ENCODE results near the gene CRYBG1. TPM values are rescaled to one million over a fixed set of nuclear protein-coding genes. Genes with fewer than 3 reads are reported as not detected.

CRYBG1 gene
- total RNA-seq, 1 donor from 2014 or later, result 10.2 TPM

- no peak for DNase-seq (ENCODE audit: low spot score)
- Mint-ChIP-seq H3K9me3 (no peaks in the 10 kb centered on the region), H3K27ac (no peak overlapping the region), H3K4me1 (ENCODE audit: low read depth) (no peaks in the 10 kb centered on the region), H3K36me3 (ENCODE audit: low read depth) (no peaks in the 10 kb centered on the region), H3K4me3 (no peak overlapping the region), H3K27me3 (ENCODE audit: insufficient read depth) (peaks cover 14% of the 10 kb centered on the region)
- intact Hi-C loops (cut with micrococcal nuclease), result no loop called here
Measured at GRCh38 chr6:106347219-106347618, 13.3 kb upstream of the CRYBG1 start.

DNA sequence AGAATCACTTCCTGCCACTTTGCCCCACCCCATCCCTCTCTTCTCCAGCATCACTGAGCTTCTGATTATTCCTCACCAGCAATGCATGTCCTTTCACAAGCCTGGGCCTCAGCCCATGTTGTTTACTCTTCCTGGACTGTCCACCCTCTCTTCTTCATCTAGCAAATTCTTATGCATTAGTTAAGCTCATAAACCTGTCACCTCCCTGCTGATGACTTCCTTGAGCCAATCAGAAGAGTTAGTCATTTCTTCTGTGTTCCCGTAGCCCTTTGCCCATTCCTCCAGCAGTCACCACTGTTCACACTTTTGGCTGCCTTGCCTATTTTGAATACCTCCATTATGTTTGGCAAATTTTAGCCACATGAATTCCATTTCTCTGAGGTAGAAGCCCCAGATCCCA is 4.1 kb upstream of the CRYBG1 start:
- intact Hi-C loops (cut with micrococcal nuclease), result no loop called here
- H3K4me3 Mint-ChIP-seq, result no peak overlapping the region
- H3K27ac Mint-ChIP-seq, result no peak overlapping the region
- H3K9me3 Mint-ChIP-seq, result no peaks in the 10 kb centered on the region
- DNase-seq (ENCODE audit: low spot score), result no peak
- peaks cover 9% of the 10 kb centered on the region for H3K4me1 Mint-ChIP-seq (ENCODE audit: low read depth)
- no peaks in the 10 kb centered on the region for H3K36me3 Mint-ChIP-seq (ENCODE audit: low read depth)
- H3K27me3 Mint-ChIP-seq (ENCODE audit: insufficient read depth), result peaks cover 64% of the 10 kb centered on the region

DNA sequence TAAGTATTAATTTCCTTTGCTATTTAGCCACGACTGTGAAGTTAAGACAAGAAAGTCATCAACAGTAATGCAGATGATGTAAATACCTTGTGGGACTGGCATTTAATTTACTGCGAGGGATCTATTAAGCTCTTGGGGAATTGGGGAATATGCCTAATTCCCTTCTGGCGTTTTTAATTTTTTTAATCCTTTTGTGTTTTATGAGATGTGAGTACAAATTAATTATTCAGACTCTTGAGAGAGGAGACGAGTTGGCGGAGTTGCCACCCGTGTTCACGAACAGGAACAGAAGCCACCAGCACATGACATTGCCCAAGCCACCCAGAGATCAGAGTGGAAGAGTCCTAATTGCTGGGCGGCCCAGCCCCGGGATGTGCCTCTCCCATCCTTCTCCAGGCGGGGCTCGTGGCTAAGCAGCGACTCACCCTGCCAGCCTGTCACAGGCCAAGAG is 533 bp upstream of the CRYBG1 start:
- Mint-ChIP-seq H3K27me3 (ENCODE audit: insufficient read depth) (peaks cover 63% of the 10 kb centered on the region), H3K36me3 (ENCODE audit: low read depth) (no peaks in the 10 kb centered on the region), H3K27ac (no peak overlapping the region), H3K9me3 (no peaks in the 10 kb centered on the region), H3K4me3 (peak overlapping the region; percentile 60), H3K4me1 (ENCODE audit: low read depth) (peaks cover 10% of the 10 kb centered on the region)
- no peak for DNase-seq (ENCODE audit: low spot score)
- intact Hi-C loops (cut with micrococcal nuclease), result loop anchor here (5.0 kb wide), 2 partner anchors 82 to 207 kb away; no protein-coding TSS in a partner anchor

- H3K27ac Mint-ChIP-seq, result no peak overlapping the region
- intact Hi-C loops (cut with micrococcal nuclease), result loop anchor here (5.0 kb wide), 2 partner anchors 81 to 206 kb away; no protein-coding TSS in a partner anchor
Measured at GRCh38 chr6:106360989-106361430, 493 bp downstream of the CRYBG1 start.

GRCh38 chr6:106363401-106364138 is 3.1 kb downstream of the CRYBG1 start:
- Mint-ChIP-seq H3K4me3 (no peak overlapping the region), H3K9me3 (no peaks in the 10 kb centered on the region), H3K27me3 (ENCODE audit: insufficient read depth) (peaks cover 48% of the 10 kb centered on the region), H3K36me3 (ENCODE audit: low read depth) (no peaks in the 10 kb centered on the region), H3K27ac (peak overlapping the region; percentile 16), H3K4me1 (ENCODE audit: low read depth) (peaks cover 10% of the 10 kb centered on the region)
- DNase-seq (ENCODE audit: low spot score), result no peak
- intact Hi-C loops (cut with micrococcal nuclease), result loop anchor here (5.0 kb wide), 2 partner anchors 79 to 204 kb away; no protein-coding TSS in a partner anchor

More at GRCh38 chr6:106360989-106361430, 493 bp downstream of the CRYBG1 start:
- Mint-ChIP-seq H3K36me3 (ENCODE audit: low read depth) (no peaks in the 10 kb centered on the region), H3K4me3 (peak overlapping the region; percentile 81), H3K9me3 (no peaks in the 10 kb centered on the region), H3K4me1 (ENCODE audit: low read depth) (peaks cover 10% of the 10 kb centered on the region), H3K27me3 (ENCODE audit: insufficient read depth) (peaks cover 56% of the 10 kb centered on the region)
- no peak for DNase-seq (ENCODE audit: low spot score)

DNA sequence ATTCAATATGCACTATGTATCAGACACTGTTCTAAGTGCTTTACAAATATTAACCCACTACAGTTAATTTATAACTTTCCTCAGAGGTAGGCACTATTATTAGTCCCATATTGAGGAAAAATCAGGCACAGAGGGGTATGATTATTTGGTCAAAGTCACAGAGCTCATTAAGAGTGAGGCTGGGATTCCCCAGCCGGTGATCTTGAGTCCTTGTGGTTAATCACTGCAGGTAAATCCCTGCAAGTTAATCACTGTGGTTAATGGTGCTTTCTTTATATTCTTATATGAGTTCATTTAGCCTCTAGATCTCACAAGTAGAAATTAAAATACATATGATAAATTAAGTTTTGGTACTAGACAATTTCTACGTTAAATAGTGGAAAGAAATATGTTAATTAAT is 9.2 kb downstream of the CRYBG1 start:
- Mint-ChIP-seq H3K36me3 (ENCODE audit: low read depth) (no peaks in the 10 kb centered on the region), H3K27ac (no peak overlapping the region), H3K4me3 (no peak overlapping the region), H3K27me3 (ENCODE audit: insufficient read depth) (peaks cover 12% of the 10 kb centered on the region), H3K9me3 (no peaks in the 10 kb centered on the region), H3K4me1 (ENCODE audit: low read depth) (peaks cover 17% of the 10 kb centered on the region)
- DNase-seq (ENCODE audit: low spot score), result no peak
- intact Hi-C loops (cut with micrococcal nuclease), result no loop called here

GRCh38 chr6:106370639-106371038 is 10.1 kb downstream of the CRYBG1 start:
- Mint-ChIP-seq H3K27me3 (ENCODE audit: insufficient read depth) (peaks cover 12% of the 10 kb centered on the region), H3K27ac (no peak overlapping the region), H3K9me3 (no peaks in the 10 kb centered on the region), H3K4me3 (no peak overlapping the region), H3K36me3 (ENCODE audit: low read depth) (no peaks in the 10 kb centered on the region), H3K4me1 (ENCODE audit: low read depth) (peaks cover 17% of the 10 kb centered on the region)
- intact Hi-C loops (cut with micrococcal nuclease), result no loop called here
- no peak for DNase-seq (ENCODE audit: low spot score)

GRCh38 chr6:106372838-106373501 is 12.5 kb downstream of the CRYBG1 start:
- peaks cover 5% of the 10 kb centered on the region for H3K27me3 Mint-ChIP-seq (ENCODE audit: insufficient read depth)
- H3K4me3 Mint-ChIP-seq, result no peak overlapping the region
- no peak for DNase-seq (ENCODE audit: low spot score)
- H3K36me3 Mint-ChIP-seq (ENCODE audit: low read depth), result no peaks in the 10 kb centered on the region
- H3K27ac Mint-ChIP-seq, result peak overlapping the region; percentile 37
- peaks cover 17% of the 10 kb centered on the region for H3K4me1 Mint-ChIP-seq (ENCODE audit: low read depth)
- intact Hi-C loops (cut with micrococcal nuclease), result no loop called here
- H3K9me3 Mint-ChIP-seq, result no peaks in the 10 kb centered on the region

- Mint-ChIP-seq H3K27me3 (ENCODE audit: insufficient read depth) (peaks cover 5% of the 10 kb centered on the region), H3K4me1 (ENCODE audit: low read depth) (peaks cover 17% of the 10 kb centered on the region), H3K9me3 (no peaks in the 10 kb centered on the region), H3K27ac (peak overlapping the region; percentile 37), H3K36me3 (ENCODE audit: low read depth) (no peaks in the 10 kb centered on the region), H3K4me3 (no peak overlapping the region)
- no peak for DNase-seq (ENCODE audit: low spot score)
- intact Hi-C loops (cut with micrococcal nuclease), result no loop called here
Measured at GRCh38 chr6:106373502-106374239, 13.2 kb downstream of the CRYBG1 start.

DNA sequence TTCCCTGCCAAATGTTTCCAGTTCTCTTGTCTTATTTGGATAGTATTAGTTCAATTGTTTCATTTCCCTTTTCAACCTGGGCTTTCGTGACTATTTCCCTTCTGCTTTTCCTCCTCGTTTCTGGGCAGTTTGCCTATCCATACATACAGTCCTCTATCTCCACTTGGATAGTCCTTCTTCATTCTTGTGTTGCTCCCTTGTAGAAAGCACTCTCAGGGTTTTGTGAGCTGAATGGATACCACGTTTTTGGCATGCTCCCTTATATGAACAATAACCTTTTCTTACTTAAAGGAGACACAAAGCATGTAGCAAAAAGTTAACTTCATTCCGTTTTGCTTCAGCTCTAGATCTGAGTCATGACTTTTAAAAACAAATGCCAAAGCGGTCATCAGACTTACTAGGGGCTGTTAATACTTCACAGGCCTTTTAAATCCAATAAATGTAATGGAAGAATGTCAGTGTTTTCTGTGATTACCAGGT is 16.6 kb downstream of the CRYBG1 start:
- no peak overlapping the region for H3K27ac Mint-ChIP-seq
- H3K27me3 Mint-ChIP-seq (ENCODE audit: insufficient read depth), result peaks cover 7% of the 10 kb centered on the region
- no peak overlapping the region for H3K4me3 Mint-ChIP-seq
- H3K36me3 Mint-ChIP-seq (ENCODE audit: low read depth), result no peaks in the 10 kb centered on the region
- H3K9me3 Mint-ChIP-seq, result no peaks in the 10 kb centered on the region
- no peak for DNase-seq (ENCODE audit: low spot score)
- H3K4me1 Mint-ChIP-seq (ENCODE audit: low read depth), result peaks cover 24% of the 10 kb centered on the region
- intact Hi-C loops (cut with micrococcal nuclease), result no loop called here

DNA sequence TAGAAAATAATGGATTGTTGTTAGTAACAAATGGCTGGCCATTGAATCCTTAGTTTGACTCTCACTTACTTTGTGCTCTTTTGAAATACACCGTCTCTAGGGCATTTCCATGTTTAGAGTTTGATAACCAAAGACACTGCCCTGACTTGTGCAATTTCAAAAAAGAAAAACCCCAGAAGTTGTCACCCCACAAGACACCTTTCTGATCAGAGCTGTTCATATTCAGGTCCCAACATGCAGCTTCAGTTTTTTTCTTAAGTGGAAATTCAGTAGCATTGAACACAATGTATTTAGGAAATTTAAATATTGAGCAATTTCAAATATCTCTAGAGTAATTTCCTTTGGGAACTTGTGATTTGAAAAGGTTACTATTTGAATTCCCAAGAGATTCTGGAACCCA is 19.4 kb downstream of the CRYBG1 start:
- no peak for DNase-seq (ENCODE audit: low spot score)
- peaks cover 8% of the 10 kb centered on the region for H3K27me3 Mint-ChIP-seq (ENCODE audit: insufficient read depth)
- H3K9me3 Mint-ChIP-seq, result no peaks in the 10 kb centered on the region
- peaks cover 8% of the 10 kb centered on the region for H3K4me1 Mint-ChIP-seq (ENCODE audit: low read depth)
- intact Hi-C loops (cut with micrococcal nuclease), result no loop called here
- H3K36me3 Mint-ChIP-seq (ENCODE audit: low read depth), result no peaks in the 10 kb centered on the region
- no peak overlapping the region for H3K27ac Mint-ChIP-seq
- H3K4me3 Mint-ChIP-seq, result no peak overlapping the region

- intact Hi-C loops (cut with micrococcal nuclease), result no loop called here
- no peaks in the 10 kb centered on the region for H3K9me3 Mint-ChIP-seq
- H3K4me1 Mint-ChIP-seq (ENCODE audit: low read depth), result peaks cover 8% of the 10 kb centered on the region
- no peak overlapping the region for H3K4me3 Mint-ChIP-seq
- H3K27ac Mint-ChIP-seq, result no peak overlapping the region
- no peaks in the 10 kb centered on the region for H3K36me3 Mint-ChIP-seq (ENCODE audit: low read depth)
- H3K27me3 Mint-ChIP-seq (ENCODE audit: insufficient read depth), result peaks cover 8% of the 10 kb centered on the region
- no peak for DNase-seq (ENCODE audit: low spot score)
Measured at GRCh38 chr6:106380407-106380806, 19.9 kb downstream of the CRYBG1 start.
